Smooth muscle cell of the brain vasculature (primary cell): ENCODE measurements around the gene GPNMB.

ENCODE experiments used
- DNase-seq: peaks from one replicate; pipeline ENCODE4 v3.0.0-alpha.2; 2012; ENCODE audit warnings: low read depth, low spot score

Gene GPNMB

DNA sequence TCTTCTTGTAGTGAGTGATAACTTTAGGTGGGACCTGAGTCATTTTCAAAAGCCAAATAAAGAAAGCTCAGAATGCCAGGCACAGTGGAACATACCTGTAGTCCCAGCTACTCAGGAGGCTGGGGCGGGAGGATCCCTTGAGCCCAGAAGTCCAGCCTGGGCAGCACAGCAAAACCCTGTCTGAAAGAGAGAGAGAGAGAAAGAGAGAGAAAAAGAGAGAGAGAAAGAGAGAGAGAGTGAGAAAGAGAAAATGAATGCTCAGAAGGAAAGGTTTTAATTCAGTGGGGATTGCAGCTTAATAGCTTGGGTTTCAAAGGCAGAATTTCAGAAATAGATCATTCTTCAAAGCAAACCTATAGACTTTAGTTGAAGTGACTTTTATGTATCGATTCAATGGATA lies 25.7 kb downstream of the GPNMB start:
- no peak for DNase-seq

DNA sequence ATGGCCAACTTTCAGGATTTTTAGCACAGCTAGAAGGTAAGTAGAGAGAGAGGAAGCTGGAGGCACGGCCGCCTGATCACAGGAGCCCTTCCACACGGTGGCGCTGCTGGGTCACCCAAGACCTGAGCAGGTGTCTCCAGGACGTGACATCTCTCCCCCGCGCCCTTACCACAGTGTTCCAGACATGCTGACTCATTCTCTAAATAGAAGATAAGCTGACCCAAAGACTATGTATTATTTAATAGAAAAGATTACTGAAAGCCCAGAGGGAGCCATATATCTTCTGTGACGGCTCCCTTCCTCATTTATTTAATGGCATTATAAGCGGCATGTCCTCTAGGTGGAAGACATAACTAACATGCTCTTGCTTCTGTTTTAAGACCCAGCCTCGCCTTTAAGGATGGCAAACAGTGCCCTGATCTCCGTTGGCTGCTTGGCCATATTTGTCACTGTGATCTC lies 26.6 kb downstream of the GPNMB start:
- peak; percentile 47 for DNase-seq

DNA sequence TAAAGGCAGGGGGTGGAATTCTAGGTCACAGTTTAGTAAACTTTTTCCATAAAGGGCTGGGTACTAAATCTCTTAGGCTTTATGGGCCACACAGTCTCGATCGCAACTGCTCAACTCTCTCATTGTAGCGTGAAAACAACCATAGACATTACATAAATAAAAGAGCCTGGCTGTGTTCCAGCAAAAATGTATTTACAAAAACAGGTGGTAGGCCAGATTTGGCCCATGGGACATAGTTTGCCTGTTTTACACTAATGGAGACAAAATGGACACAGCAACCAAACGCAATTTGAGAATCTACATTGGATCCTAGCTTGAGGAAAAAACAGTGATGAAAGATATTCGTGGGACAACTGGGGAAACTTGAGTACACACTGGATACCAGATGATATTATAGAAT lies 29.3 kb downstream of the GPNMB start:
- DNase-seq, result no peak

- DNase-seq, result no peak
These were observed 29.8 kb downstream of the GPNMB start for GRCh38 chr7:23276376-23276775.

DNA sequence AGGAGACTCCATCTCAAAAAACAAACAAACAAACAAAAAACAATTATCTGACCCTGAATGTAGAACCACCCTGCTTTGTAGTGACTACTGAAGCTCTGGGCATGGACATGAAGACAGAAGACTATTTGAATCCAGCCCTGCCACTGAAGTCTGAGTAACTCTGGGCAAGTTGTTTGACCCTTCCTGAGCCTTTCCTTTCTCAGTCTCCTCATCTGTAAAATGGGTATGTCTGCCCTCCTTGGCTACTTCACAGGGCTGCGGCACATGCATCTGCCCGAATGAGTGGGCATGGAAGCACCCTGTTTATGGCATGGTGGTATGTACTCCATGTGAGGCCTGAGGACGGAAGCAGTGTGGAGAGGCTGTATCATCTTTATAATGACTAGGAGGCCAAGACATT lies 30.4 kb downstream of the GPNMB start:
- no peak for DNase-seq

GRCh38 chr7:23277359-23277989 lies 30.9 kb downstream of the GPNMB start:
- no peak for DNase-seq

DNA sequence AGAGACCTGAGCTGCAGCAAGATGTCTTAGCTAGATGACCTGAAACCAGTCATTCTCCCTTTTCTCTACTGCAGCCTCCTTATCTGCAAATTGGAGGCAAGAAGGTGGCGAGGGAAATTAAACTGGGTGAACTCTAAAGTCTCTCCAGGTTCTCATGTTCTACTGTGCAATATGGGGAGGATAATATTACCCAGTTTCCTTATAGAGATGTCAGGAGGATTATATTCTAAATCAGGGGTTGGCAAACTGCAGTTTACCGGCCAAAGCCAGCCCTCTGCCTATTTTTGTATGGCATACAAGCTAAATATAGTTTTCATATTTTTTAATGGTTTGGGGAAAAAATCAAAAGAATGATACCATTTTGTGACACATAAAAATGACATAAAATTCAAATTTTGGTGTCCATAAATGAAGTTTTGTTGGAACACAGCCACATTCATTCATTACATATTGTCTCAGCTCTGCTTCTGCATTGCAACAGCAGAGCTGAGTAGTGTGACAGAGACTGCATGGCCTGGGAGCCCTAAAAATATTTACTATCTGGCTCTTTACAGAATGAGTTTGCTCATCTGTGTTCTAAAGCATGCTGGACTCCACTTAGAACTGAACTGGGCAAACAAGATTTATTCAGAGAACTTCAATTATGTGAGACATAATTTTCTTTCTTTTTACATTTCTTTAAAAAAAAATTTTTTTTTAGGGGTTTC lies 33.4 kb downstream of the GPNMB start:
- no peak for DNase-seq

DNA sequence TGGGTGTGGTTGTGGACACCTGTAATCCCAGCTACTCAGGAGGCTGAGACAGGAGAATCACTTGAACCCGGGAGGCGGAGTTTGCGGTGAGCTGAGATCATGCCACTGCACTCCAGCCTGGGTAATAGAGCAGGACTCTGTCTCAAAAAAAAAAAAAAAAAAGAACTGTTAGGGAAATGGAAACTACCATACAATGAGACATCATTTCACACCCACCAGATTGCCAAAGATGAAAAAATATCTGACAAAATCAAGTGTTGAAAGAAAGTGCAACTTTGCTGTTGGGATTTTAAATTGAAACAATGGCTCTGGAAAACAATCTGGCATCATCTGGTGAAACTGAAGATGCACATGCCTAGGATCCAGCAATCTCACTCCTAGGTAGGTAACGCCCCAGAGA lies 36.5 kb downstream of the GPNMB start:
- no peak for DNase-seq

- DNase-seq, result no peak
These were observed 38.3 kb downstream of the GPNMB start for GRCh38 chr7:23284871-23285270.

DNA sequence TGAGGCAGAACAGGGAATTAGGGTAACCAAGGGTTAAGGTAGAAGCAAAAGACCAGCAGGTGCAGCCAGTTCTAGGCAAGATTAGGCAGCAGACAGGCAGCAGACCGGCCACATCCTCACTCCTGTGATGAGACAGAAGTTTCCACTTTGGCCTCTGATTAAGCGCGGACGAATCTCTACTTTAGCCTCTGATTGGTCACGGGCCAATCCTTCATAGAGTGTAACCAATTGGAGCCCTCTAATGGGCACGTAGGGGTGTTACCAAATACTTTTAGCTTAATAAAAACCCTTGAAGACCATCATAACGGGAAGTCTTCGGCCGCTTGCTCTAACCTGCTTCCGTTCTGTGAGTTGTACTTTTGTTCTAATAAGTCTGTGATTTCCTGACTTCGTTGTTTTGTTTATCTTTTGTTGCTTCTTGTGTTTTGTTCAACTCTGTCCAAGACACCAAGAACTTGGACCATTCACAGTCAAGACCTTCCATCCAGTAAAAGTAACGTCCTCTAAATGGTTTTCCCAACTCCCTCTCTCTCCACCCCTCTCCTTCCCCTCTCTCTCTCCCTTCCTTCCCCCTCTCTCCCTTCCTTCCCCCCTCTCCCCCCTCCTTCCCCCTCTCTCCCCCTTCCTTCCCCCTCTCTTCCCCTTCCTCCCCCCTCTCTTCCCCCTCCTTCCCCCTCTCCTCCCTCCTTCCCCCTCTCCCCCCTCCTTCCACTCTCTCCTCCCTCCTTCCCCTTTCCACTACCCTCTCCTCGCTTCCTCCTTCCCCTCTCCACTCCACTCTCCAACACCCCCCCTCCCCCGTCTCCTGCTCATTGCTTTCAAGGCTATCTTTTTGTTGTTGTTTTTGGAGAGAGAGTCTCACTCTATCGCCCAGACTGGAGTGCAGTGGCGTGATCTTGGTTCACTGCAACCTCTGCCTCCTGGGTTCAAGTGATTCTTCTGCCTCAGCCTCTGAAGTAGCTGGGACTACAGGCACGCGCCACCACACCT lies 39.4 kb downstream of the GPNMB start:
- DNase-seq, result no peak

DNA sequence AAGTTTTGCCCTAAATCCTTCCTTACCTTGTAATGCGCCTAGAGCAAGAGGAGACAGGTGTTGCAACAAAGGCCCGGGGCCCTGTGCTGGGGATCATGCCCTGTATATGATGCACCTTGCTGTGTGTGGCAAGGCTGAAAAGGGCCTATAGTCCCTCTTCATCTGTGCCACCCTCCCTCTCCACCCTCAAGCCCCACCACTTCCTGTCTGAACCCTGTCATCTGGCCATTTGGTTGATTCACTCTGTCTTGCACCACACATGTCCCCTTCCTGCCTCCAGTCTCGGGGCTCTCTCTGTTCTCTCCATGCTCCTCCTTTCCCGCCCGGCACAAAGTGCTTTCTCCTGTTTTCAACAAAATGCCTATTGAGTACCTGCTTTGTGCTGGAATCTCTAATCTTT lies 41.0 kb downstream of the GPNMB start:
- DNase-seq, result no peak

GRCh38 chr7:23290993-23291392 lies 44.4 kb downstream of the GPNMB start:
- no peak for DNase-seq

DNA sequence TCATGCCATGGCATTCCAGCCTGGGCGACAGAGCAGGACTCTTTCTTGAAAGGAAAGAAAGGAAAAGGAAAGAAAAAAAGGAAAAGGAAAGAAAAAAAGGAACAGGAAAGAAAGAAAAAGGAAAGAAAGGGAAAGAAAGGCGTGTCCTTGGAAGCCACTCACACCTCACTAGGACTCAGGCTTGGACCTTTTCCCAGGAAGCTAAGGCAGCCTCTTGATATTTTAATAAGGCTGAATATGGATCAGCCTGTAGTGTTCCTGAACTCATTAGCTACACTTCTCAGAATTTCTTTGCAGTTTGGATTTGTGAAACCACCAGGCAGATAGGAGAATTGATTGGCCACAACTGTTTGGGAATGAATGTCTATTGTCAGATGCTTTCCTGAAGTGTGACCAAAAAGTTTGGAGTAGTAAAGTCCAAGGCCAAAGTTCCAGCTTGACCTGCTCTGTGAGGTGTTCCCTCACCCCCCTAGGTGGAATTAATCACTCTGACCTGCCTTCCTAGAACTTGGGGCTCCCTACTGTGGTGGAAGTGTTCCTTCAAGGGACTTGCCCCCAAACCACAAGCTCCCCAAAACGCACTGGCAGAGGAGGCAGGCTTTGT lies 45.5 kb downstream of the GPNMB start:
- no peak for DNase-seq

DNA sequence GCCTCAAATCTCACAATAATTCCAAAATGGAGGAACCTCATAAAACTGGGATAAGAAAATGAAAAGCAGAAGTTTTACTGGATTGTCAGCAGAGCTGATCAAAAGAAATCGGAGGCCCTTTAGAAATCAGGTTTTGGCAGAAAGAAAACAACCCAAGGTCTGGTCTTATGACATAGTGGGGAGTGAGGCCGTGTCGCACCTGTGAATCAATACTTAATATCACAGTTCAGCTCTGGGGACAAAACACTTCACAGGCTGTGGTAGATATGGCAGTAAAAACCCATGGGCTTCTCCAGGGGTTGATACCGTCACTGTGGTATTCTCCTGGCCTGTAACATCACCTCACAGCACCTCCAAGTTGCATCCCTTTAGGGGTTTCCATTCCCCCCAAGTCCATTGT lies 46.0 kb downstream of the GPNMB start:
- no peak for DNase-seq

DNA sequence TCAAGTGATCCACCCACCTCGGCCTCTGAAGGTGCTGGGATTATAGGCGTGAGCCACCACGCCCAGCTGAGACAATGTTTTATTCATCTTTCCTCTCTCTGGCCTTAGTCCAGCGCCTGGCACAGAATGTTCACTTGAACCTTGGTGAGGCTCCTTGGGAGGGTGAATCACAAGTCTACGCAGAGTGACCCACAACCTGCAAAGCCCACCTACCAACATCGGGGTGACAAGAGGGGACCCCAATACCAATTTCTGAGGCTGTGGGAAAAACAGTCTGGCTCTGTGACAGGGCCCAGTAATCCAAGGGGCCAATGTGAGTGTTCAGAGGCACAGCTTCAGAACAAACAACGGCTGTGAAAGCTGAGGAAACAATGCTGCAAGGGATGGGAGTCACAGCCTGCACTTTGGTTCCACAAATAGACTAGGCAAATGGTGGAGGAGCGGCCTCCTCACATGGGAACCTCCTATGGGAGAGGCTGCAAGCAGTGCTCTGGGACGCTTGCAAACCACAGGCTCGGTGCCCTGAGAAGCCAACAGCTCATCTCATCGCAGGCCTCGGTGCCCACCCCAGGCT lies 47.0 kb downstream of the GPNMB start:
- DNase-seq, result no peak

DNA sequence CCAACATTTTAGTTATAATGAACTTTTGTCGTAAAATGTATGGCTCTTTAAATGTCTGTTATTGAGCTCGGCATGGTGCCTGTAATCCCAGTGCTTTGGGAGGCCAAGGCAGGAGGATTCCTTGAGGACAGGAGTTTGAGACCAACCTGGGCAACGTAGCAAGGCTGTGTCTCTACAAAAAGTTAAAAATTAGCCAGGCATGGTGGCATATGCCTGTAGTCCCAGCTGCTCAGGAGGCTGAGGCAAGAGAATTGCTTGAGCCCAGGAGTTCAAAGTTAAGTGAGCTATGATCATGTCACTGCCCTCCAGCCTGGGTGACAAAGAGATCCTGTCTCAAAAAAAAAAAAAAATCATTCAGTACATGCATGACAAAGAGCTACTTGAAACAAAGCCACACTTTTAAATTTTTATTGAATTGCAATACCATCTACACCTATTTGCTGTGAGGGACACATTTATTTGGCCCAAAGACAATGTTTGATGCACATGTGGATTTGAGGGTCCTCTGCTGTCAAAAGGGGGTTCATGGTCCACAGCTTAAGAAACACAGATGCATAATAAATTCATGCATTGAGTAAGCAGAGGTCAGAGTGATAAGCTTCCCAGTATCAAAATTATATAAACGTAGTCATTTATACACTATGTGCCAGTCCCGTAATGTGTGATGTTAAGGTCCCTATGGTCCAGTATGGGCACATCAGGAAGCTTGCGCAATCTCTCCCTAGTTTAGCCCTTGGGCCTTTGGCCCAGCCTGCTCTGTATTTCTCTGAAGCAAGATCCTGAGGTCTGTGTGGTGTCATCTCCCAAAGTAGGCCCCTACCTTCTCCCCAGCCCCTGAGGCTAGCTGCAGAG lies 48.2 kb downstream of the GPNMB start:
- no peak for DNase-seq

DNA sequence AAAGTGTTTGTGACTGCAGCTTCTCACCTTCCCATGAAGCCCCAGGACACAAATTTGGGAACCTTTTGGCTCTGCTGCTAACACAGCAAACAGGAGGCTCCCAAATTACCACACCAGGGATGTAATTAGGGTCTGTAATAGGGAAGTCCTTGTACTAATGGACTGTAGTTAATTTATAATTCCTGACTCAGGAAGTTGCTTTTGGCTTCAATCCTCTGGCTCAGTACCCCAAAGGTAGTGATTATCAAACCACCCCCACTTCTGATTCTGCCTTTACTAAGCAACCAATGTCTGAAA lies 48.8 kb downstream of the GPNMB start:
- DNase-seq, result no peak

DNA sequence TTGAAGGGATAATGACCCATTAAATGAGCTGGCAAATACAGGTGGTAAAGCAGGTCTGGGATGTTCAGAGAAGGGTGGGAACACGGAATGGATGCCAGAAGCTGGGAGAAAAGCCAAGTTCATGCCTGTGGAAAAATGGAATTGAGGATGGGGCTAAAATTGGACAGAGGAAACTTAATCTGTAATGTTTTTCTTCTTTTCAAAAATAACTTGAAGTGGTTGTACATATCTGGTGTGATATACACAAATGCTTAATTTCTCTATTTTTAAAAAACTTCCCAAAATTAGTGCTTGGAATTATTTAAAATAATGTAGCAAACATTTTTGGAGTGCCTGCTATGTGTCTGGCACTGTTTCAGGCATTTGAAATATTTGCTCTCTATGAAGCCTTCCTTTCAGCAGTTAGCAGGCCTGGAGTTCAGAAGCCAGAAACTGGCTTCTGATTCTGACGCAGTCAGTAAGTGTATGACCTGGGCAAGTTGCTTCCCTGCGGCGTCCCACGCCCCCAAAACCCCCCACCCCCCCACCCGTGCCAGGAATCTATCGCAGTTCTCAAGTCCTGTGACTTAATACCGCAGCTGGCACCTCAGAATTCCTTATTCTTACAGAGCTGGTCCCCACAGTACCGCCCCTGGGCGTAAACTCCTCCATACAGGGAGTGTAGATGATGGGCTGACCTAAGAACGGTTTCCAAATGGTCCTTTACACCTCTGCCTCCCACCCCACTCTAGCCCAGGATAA lies 51.7 kb downstream of the GPNMB start:
- DNase-seq, result no peak

DNA sequence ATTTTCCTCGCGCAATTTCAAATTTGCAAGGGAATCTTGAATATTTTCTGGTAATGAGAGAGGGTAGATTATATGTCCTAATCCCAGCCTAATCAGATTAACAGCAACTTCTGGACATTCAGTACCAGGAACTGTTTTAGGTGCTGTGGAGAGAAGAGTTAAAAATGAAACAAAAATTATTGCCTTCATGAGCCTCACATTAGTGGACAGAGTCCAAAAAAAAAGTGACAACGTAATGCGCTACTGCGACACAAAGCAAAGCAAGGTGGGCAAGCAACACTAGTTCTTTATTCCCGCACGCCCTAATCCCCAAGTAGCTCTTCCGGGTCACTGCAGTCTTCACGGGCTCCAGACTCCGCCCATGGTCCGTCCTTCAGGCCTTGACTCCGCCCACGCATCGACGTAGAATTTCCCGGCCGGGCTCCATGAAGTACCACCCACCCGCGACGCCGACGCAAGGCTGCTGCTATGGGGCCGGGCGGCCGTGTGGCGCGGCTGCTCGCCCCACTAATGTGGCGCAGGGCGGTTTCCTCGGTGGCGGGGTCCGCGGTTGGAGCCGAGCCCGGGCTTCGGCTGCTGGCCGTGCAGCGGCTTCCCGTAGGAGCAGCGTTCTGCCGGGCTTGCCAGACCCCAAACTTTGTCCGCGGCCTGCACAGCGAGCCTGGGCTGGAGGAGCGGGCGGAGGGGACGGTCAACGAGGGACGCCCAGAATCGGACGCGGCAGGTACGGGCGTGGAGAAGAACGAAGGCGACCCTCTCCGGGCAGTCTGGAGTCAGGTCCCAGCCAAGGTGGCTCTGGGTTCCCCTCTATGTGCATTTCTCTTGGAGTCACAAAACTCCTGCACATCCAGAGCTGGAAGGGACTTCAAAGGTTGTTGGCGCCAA lies 52.6 kb downstream of the GPNMB start, which contains the start of gene MALSU1:
TSS of gene MALSU1 (plus strand) at position 455 of the 885 bp plus-strand sequence. CDS start at position 469, 14 bp downstream.
- peak; percentile 95 for DNase-seq
